Measurements from ENCODE around the gene SEMA6D.

Gene SEMA6D

DNA sequence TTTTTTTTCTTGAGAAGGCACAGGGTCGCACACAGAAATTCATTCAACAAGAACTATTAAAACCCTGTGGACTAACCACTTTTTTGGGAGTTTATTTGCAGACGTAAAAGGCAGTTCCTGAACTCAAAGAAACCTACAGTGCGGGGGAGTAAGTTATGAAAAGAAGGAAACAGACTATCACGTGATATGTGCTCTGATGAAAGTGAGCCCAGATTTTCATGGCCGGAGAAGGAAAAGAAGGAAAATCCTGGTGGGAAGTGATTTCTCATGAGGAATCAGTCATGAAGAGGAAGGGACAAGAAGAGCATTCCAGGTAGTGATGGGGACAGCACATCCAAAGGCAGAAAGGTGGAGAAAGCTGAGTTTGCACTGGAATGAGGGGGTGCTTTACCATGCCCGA is 26.1 kb downstream of the SEMA6D start:
- no peak for DNase-seq (ENCODE audit: low spot score)

DNA sequence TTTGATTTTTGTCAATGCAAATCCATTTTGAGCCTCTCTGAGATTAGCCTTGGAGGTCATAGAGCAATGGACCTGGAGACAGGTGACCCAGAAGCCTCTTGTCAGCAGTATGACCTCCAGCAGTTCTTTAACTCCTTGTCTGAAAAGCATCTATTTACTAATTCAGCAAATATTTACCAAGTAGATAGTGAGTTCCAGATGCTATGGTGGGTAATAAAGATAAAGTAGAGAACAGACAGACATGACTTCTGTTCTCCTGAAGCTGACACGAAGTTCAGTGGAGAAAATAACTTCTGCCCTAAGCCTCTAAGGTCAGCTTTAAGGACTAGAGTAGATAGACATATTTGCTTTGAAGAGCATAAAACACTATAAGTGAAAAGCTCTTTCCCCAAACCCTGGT is 26.6 kb downstream of the SEMA6D start:
- DNase-seq (ENCODE audit: low spot score), result no peak

GRCh38 chr15:47744496-47744895 is 27.2 kb downstream of the SEMA6D start:
- no peak for DNase-seq (ENCODE audit: low spot score)

DNA sequence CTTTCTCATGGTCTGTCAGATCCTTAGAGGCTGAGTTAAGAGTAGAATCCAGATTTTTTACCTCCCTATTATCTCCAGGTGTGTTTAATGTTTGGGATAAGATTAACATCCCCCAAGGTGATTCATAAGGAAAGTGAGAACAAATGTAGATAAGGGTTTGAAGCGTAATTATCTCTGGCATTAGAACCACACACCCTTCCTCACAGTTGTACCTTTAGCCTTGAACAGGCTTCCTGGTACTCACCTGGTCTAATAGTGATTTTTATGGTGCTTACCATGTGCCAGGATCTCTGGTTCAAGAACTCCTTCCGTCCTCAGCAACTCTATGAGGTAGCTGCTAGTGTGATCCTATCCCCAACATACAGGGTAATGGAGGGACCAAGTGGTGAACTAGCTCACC is 27.7 kb downstream of the SEMA6D start:
- DNase-seq (ENCODE audit: low spot score), result no peak

DNA sequence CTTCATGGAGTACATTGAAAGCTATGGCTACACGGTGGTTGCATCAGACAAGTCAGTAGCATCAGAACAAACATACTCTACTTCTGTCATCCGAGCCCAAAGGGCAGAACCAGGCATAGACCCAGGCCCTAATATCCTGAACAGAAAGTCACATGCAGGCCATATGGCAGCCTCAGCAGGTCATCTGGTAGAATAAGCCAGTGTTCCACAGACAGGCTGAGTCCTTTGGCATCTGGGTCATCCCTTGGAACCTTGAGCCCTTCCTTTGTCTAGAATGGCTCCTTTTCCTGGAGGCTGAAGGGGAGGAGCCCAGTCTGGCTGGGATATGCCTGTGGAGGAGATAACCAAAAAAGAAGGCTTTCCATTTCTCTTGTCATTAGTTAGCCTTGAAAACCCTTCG is 29.2 kb downstream of the SEMA6D start:
- no peak for DNase-seq (ENCODE audit: low spot score)

DNA sequence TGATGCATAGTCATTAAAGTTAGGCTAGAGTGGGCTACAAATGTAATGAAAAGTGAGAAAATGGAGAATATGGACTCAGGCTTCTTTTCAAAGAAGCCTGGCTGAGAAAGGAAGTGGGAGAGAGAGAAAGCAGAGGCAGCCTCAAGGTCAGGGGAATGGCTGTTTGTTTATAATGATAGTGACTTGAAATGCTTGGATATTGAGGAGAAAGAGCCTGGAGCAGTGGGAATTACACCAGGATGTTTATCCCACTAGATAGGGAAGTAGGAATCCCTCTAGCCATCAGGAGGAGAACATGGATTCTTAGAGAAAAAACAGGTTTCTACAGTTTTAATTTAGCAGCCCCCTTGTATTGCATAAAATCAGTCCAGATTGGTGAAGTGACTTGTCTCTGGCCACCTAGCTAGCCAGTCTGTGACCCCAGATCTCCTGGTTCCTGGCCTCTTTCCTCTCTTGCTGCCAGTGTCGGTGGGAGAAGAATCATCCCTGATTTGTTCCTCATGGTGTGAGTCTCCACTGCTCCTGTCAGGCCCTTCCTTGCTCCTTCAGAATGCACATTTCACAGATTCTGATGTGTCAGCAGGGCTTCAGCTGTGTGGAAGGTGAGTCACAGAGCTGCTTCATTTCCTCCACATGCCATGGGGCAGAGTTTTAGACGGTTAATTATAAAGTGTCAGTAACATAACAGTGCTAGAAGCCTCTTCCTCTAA is 32.9 kb downstream of the SEMA6D start:
- peak; percentile 78 for DNase-seq (ENCODE audit: low spot score)

DNA sequence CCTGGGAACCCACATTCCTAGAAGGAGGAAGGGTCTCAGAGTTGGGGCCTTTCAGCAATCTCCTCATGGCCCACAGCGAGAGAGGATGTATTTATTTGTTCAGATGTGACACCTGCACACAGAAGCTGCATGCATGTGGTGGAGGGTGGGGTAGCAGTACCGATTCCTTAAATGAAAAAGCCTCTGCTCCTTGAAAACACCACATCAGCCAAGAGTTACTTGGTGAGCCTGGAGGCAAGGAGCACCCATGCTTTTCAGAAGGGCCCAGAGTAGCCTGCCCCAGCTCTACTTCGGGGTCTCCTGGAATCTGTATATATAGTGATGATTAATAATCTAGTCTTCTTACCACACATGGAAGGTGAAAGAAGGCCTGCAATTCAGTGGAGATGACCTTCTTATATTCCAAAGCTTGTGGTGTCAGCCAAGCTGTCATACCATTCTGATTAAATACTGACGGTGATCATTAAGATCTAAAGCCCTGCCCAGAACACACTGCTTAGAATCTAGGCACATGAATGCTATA is 33.5 kb downstream of the SEMA6D start:
- DNase-seq (ENCODE audit: low spot score), result no peak

DNA sequence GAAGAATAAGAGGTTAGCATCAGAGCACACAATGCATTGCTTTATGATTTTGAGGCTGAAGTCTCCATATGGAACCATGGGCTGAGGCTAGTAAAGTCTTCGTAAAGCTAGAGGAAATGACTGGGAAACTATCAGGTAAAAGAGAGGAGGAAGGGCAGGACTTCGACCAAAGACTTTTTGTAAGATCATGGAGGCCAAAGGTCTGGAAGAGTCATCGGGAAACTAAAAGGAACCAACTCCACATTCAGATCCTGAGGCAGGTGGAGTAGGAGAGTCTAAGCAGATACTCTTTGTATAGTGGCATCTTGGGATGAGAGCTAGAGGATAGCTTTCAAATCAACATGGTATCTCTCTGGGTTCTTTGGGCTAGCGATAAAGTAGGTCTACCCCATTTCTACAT is 36.3 kb downstream of the SEMA6D start:
- DNase-seq (ENCODE audit: low spot score), result no peak

GRCh38 chr15:47754312-47754711 is 37.0 kb downstream of the SEMA6D start:
- no peak for DNase-seq (ENCODE audit: low spot score)

GRCh38 chr15:47755941-47756340 is 38.6 kb downstream of the SEMA6D start:
- DNase-seq (ENCODE audit: low spot score), result no peak

- peak; percentile 75 for DNase-seq (ENCODE audit: low spot score)
These were observed 39.6 kb downstream of the SEMA6D start for GRCh38 chr15:47756872-47757271.

DNA sequence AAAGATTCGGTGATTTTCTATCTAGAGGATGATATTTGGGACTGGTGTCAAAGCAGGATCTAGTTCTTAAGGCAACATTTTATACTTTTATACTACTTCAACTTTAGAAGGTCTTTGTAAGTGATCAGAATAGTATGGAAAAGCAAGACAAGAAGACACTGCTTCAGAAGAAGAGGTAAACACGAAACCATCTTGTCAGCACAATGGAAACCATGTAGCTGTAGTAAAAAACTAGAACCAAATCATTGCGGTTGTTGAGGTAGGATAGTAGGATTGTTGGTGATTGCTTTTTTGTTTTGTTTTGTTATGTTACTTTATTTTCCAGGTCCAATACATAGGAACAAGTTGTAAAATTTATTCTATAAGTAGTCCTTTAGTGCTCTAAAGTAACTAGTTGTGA is 40.0 kb downstream of the SEMA6D start:
- DNase-seq (ENCODE audit: low spot score), result no peak

DNA sequence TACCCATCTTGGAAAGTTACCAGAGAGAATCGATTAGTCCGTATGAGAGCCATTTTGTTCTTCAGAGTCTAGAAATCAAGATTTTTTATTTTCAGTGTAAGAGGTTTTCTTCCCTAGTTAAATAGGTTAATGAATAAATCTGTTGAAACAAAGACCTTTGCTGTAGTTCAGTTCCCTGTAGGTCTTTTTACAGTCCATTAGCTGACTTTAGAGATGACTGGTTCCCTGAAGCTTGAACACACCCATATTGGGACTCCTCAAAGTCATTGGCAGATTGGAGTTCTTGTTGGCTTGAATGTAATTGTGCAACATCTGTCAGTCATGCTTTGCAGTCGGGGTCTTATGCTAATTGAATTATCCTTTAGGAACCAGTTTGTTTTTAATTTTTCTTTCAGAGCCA is 45.3 kb downstream of the SEMA6D start:
- DNase-seq (ENCODE audit: low spot score), result no peak

- DNase-seq (ENCODE audit: low spot score), result no peak
These were observed 47.4 kb downstream of the SEMA6D start for GRCh38 chr15:47764666-47765065.

GRCh38 chr15:47766406-47766805 is 49.1 kb downstream of the SEMA6D start:
- no peak for DNase-seq (ENCODE audit: low spot score)

GRCh38 chr15:47767035-47767434 is 49.7 kb downstream of the SEMA6D start:
- DNase-seq (ENCODE audit: low spot score), result no peak

- no peak for DNase-seq (ENCODE audit: low spot score)
These were observed 51.4 kb downstream of the SEMA6D start for GRCh38 chr15:47768735-47769134.

DNA sequence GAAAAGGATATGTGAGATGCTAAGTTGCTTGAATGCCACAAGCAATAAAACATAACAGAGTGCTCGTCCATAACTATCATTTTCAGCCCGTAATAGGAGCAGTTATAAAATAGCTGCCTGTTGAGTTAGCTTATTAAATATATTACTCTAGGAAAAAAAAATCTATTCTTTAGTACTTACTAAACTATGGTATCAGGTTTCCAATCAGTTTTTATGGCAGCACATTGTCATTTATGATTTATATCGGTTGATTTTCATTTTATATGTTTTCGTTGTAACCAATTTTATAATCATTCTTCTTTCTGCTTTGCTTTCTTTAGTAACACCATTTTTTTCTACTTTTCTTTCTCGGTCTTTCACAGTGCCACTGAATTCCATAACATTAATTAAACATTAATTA is 51.9 kb downstream of the SEMA6D start:
- no peak for DNase-seq (ENCODE audit: low spot score)

DNA sequence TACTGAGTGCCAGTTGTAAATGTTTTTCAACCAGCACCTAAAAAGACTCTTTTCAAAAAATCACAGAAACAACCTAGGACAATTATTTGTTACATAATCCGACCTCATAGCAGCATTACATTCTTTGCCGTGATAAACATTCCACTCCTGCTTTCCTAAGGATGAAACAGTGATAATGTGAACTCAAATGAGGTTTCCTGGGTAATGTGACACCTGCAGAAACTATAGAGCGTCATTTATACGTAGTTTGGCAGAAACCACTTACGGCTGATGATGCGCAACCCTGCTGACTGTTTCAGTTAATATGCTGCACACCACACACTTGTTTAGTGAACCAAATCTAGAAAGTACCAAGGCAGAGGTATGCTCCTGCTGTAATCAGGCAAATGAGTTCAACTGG is 55.8 kb downstream of the SEMA6D start:
- DNase-seq (ENCODE audit: low spot score), result no peak

DNA sequence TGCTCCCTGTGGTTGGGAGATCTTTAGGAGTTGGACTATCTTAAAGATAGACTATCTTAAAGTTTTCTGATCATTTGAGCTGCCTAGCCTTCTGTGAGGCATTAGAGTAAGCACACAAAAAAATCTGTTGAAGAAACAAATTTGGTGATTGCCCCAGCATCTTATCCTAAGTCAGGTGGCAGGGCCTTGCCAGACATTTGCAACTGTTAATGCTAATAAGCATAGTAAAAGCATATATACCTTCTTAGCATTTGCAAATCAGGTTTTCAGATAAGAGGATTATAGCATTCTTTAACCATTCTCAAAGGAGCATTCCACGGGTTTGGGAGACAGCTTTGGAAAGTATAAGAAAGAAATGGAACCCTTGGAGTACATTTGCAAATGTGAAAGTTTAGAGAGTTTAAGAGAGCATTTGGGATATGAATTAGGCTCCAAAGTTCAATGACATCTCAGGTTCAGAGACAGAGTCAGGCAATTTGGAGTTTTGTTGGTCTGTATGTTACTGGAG is 61.0 kb downstream of the SEMA6D start:
- no peak for DNase-seq (ENCODE audit: low spot score)

DNA sequence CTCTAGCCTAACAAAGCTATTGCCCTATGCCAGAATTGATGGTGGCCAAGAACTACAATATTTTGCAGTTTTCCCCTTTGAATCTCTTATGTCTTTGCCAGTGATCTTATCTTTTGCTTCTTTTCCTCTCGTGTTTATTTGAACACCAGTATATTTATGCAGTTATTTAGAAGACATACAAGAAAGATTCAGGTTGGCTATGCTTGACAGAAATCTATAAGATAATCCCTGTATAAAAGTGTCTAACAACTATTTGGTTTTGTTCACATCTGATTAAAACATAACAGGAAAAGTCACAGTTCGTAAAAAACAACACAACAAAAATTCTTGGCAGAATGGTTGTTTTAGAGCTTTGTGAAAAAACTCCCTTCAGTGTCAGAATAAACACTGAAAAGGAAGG is 63.7 kb downstream of the SEMA6D start:
- no peak for DNase-seq (ENCODE audit: low spot score)

DNA sequence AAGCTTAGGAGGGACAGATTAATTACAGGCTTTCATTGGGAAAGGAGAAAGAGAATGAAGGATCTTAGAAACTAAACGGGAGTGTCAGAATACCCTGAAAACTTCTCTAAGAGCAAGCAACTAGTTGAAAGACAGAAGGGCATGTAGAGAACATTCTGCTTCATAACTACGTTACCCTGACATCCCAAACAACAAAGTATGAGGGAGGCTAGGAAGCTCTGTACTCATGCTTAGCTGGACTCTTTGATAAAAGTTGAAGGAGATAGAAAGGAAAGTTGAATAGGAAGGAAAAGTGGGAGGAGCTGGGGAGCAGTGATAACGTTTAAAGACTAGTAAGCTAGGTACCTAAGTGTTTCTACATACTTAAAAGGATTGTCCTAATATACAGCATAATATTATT is 64.2 kb downstream of the SEMA6D start:
- no peak for DNase-seq (ENCODE audit: low spot score)

GRCh38 chr15:47784820-47785219 is 67.5 kb downstream of the SEMA6D start:
- DNase-seq (ENCODE audit: low spot score), result no peak

DNA sequence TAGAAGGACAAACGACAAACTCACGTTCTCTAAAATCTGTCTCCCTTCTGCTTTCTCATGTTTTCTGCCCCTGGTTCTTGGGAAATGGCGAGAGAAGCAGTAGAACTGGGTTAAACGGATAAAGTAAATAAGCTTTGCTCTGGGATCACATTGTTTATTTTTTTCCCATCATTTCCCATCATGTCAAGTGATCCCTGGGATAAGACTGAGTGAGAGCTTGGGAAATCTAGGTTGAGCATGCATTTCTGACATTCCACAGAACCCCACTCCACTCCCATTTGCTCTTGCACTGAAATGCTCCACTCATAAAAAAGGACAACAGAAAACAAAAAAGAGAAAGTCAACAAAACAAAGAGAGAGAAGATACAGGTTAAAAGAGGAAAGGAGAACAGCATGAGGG is 69.1 kb downstream of the SEMA6D start:
- DNase-seq (ENCODE audit: low spot score), result no peak

All from GM03348 (cell line).